Measurements from ENCODE around the gene PCDHGA3.

- no peak for TF ChIP-seq EZH2 (IDR thresholded peaks at IDR 0.05; ENCODE audit: low read length)
- TF ChIP-seq, protein P1, sequence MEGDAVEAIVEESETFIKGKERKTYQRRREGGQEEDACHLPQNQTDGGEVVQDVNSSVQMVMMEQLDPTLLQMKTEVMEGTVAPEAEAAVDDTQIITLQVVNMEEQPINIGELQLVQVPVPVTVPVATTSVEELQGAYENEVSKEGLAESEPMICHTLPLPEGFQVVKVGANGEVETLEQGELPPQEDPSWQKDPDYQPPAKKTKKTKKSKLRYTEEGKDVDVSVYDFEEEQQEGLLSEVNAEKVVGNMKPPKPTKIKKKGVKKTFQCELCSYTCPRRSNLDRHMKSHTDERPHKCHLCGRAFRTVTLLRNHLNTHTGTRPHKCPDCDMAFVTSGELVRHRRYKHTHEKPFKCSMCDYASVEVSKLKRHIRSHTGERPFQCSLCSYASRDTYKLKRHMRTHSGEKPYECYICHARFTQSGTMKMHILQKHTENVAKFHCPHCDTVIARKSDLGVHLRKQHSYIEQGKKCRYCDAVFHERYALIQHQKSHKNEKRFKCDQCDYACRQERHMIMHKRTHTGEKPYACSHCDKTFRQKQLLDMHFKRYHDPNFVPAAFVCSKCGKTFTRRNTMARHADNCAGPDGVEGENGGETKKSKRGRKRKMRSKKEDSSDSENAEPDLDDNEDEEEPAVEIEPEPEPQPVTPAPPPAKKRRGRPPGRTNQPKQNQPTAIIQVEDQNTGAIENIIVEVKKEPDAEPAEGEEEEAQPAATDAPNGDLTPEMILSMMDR (optimal IDR thresholded peaks at IDR 0.05 in 1 of 3, IDR thresholded peaks at IDR 0.05 in 1 of 3, conservative IDR thresholded peaks at IDR 0.05 in 1 of 3; ENCODE audit: extremely low read depth in 1 of 3, insufficient read depth in 2 of 3, low read length in 3 of 3) = no peak
Measured at GRCh38 chr5:141355641-141356040, 12.0 kb downstream of the PCDHGA3 start.
